Measurements from ENCODE around the gene PRAC1. TPM values are rescaled to one million over a fixed set of nuclear protein-coding genes. Genes with fewer than 3 reads are reported as not detected.

PRAC1 gene
- total and polyA plus RNA-seq, 10 of the 15 experiments (the other 5 are each of a cell fraction or from before 2014, with no cell fraction given) = not detected

DNA sequence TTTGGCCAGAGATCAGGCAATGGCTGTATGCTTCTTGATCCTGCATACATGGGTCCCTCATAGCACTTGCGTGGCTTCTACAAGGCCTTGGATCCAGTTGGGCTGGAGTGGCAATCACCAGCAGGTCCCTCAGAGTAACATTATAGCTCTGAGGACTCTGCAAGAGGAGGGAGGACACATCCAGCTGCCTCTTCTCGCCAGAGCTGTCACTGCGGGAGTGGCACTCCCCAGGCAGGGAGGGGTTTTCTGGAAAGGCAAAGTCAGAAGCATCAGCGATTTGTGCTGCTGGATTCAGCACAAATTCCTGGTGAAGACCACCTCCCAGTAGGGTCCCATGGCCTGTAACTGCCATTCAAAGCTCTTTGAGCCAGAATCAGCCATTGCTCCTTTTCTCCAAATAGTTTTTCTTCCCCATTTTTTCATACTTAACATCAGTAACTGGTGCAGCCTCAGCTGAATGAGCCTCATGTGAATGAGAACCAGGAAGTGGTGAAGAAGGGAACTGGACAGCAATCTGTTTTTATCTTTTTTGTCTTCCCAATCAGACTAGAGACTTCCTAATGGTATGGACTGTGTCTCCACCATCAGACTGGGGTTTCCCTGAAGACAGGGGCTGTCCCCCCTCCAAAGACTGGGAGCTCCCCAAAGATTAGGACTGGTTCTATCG, 46.8 kb upstream of the PRAC1 start:
- SMC1A ChIA-PET (ENCODE audit: uncharacterized antibody, unreplicated experiment) = interaction anchor here (0.6 to 1.4 kb wide), 5 partner anchors 12 to 117 kb away, joined by 3 to 5 read pairs (median 3); no protein-coding TSS in a partner anchor
- in situ Hi-C loops (cut with MboI) = no loop called here
- peak overlapping the region; percentile 38; the same call in 1 of the 2 replicates for H2AFZ ChIP-seq (ENCODE audit: control insufficient read depth, low read depth, low read length)

DNA sequence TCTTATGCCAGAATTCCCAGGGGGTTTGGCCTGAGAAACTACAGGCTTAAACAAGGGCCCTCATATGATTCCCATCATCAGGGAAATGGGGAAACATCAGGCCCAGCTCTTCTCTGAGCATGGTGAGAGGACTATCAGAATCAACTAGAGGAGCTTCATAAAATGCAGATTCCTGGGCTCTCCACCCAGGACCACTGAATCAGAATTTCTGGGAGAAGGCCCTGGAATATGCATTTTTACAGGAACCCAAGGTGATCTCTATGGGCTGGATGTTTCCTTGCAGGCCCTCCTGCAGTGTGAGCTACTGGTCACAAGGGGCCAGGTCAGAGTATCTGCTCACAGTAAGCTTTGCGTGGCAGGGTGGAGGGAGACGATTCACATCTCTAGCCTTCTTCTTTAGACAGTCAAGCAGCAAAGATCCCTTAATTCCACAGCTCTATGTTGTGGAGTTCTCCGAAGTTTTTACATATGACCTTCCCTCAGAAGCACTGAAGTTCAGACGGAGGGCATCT, 45.0 kb upstream of the PRAC1 start:
- Histone ChIP-seq H3K9ac (ENCODE audit: control insufficient read depth, insufficient read depth, low read length) (no peak overlapping the region), H3K4me3 (no peak overlapping the region), H3K27me3 (replicated peaks in 1 of 2; ENCODE audit: control insufficient read depth in 2 of 2, insufficient read depth in 2 of 2, low read length in 1 of 2) (peaks cover 0 to 3% of the 10 kb centered on the region in 2 experiments; a peak in 1 of 4 replicates), H3K9me3 (replicated peaks; ENCODE audit: control insufficient read depth, insufficient read depth, low read length) (no peaks in the 10 kb centered on the region), H3K4me1 (ENCODE audit: control insufficient read depth, insufficient read depth, low read length) (peaks cover 5% of the 10 kb centered on the region), H3K36me3 (ENCODE audit: control insufficient read depth in 2 of 2, insufficient read depth in 2 of 2, low read length in 1 of 2) (no peaks in the 10 kb centered on the region), H4K20me1 (ENCODE audit: control insufficient read depth, insufficient read depth) (no peaks in the 10 kb centered on the region), H3K4me2 (ENCODE audit: control insufficient read depth, insufficient read depth) (no peak overlapping the region), H3K79me2 (ENCODE audit: control insufficient read depth, insufficient read depth, low read length) (no peaks in the 10 kb centered on the region), H2AFZ (ENCODE audit: control insufficient read depth, low read depth, low read length) (no peak overlapping the region), H3K27ac (ENCODE audit: control insufficient read depth, insufficient read depth) (no peak overlapping the region)
- ChIA-PET POLR2A (no interaction called here), CTCF (interaction anchor here (0.6 to 3.0 kb wide), 5 partner anchors 44 to 131 kb away, joined by 3 to 10 read pairs (median 3); partner anchors contain the start of gene PRAC2), SMC1A (ENCODE audit: uncharacterized antibody, unreplicated experiment) (interaction anchor here (1.0 to 1.5 kb wide), 2 partner anchors 24 to 117 kb away, joined by 4 read pairs; no protein-coding TSS in a partner anchor), RAD21 (ENCODE audit: unreplicated experiment) (no interaction called here)
- FAIRE-seq (no peak), DNase-seq (ENCODE audit: low read depth, low spot score) (no peak), ATAC-seq (no peak)
- in situ Hi-C loops (cut with MboI) (no loop called here), intact Hi-C loops (cut with micrococcal nuclease; ENCODE audit: unreplicated experiment) (no loop called here)
- 36% methylated on average over 4 of the region's 4 CpGs for WGBS (ENCODE audit: insufficient coverage, insufficient replicate concordance, low lambda C conversion rate, missing lambda C conversion rate)
- no TSS peak for BruUV-seq (replicated peaks)
- TF ChIP-seq, protein P1, sequence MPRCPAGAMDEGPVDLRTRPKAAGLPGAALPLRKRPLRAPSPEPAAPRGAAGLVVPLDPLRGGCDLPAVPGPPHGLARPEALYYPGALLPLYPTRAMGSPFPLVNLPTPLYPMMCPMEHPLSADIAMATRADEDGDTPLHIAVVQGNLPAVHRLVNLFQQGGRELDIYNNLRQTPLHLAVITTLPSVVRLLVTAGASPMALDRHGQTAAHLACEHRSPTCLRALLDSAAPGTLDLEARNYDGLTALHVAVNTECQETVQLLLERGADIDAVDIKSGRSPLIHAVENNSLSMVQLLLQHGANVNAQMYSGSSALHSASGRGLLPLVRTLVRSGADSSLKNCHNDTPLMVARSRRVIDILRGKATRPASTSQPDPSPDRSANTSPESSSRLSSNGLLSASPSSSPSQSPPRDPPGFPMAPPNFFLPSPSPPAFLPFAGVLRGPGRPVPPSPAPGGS (IDR thresholded peaks at IDR 0.05; ENCODE audit: borderline replicate concordance, insufficient read depth, low read depth, low read length, poor library complexity, severe bottlenecking) = no peak
- TF ChIP-seq, protein P2, sequence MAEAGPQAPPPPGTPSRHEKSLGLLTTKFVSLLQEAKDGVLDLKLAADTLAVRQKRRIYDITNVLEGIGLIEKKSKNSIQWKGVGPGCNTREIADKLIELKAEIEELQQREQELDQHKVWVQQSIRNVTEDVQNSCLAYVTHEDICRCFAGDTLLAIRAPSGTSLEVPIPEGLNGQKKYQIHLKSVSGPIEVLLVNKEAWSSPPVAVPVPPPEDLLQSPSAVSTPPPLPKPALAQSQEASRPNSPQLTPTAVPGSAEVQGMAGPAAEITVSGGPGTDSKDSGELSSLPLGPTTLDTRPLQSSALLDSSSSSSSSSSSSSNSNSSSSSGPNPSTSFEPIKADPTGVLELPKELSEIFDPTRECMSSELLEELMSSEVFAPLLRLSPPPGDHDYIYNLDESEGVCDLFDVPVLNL (IDR thresholded peaks at IDR 0.05; ENCODE audit: low read depth, low read length) = no peak
- no peak for TF ChIP-seq ETV6 (conservative IDR thresholded peaks at IDR 0.05 in 1 of 2, IDR thresholded peaks at IDR 0.05 in 1 of 2; ENCODE audit: borderline replicate concordance in 1 of 2, low read depth in 1 of 2)
- TF ChIP-seq EP300 (IDR thresholded peaks at IDR 0.05; ENCODE audit: borderline replicate concordance in 1 of 2, control insufficient read depth in 1 of 2, low read depth in 2 of 2, low read length in 2 of 2) = no peak
- no peak for TF ChIP-seq EGR1 (IDR thresholded peaks at IDR 0.05; ENCODE audit: borderline replicate concordance in 1 of 2, low read depth in 2 of 2, low read length in 2 of 2)
- TF ChIP-seq EZH2 (IDR thresholded peaks at IDR 0.05; ENCODE audit: borderline replicate concordance, control insufficient read depth, low read depth, low read length) = no peak
- TF ChIP-seq MEF2A (IDR thresholded peaks at IDR 0.05; ENCODE audit: insufficient read depth, low read depth, low read length) = no peak
- TF ChIP-seq CEBPB (IDR thresholded peaks at IDR 0.05; ENCODE audit: borderline replicate concordance in 1 of 2, low read depth in 2 of 2, low read length in 2 of 2) = no peak

More for the DNA sequence above, 46.8 kb upstream of the PRAC1 start:
- intact Hi-C loops (cut with micrococcal nuclease; ENCODE audit: unreplicated experiment) = no loop called here
- no peak for DNase-seq (ENCODE audit: low read depth, low spot score)
- peaks cover 5% of the 10 kb centered on the region for H3K4me1 ChIP-seq (ENCODE audit: control insufficient read depth, insufficient read depth, low read length)
- H4K20me1 ChIP-seq (ENCODE audit: control insufficient read depth, insufficient read depth) = no peaks in the 10 kb centered on the region
- H3K9ac ChIP-seq (ENCODE audit: control insufficient read depth, insufficient read depth, low read length) = no peak overlapping the region
- no peak overlapping the region for H3K4me2 ChIP-seq (ENCODE audit: control insufficient read depth, insufficient read depth)
- BruUV-seq (replicated peaks) = no TSS peak
- H3K27ac ChIP-seq (ENCODE audit: control insufficient read depth, insufficient read depth) = no peak overlapping the region
- ChIA-PET CTCF (interaction anchor here (0.9 to 3.0 kb wide), 7 partner anchors 10 to 110 kb away, joined by 3 to 10 read pairs (median 4); no protein-coding TSS in a partner anchor), RAD21 (ENCODE audit: unreplicated experiment) (interaction anchor here (1.1 kb wide), 1 partner anchor 91 kb away, joined by 3 read pairs; no protein-coding TSS in a partner anchor), POLR2A (no interaction called here)
- no peak overlapping the region for H3K4me3 ChIP-seq
- 51% methylated on average over 5 of the region's 5 CpGs for WGBS (ENCODE audit: insufficient coverage, insufficient replicate concordance, low lambda C conversion rate, missing lambda C conversion rate)
- ATAC-seq = no peak
- no peaks in the 10 kb centered on the region for H3K36me3 ChIP-seq (ENCODE audit: control insufficient read depth in 2 of 2, insufficient read depth in 2 of 2, low read length in 1 of 2)
- FAIRE-seq = no peak
- H3K79me2 ChIP-seq (ENCODE audit: control insufficient read depth, insufficient read depth, low read length) = no peaks in the 10 kb centered on the region
- TF ChIP-seq TCF7 (IDR thresholded peaks at IDR 0.05; ENCODE audit: borderline replicate concordance) (no peak), SPI1 (IDR thresholded peaks at IDR 0.05; ENCODE audit: borderline replicate concordance, insufficient read depth, low read depth, low read length) (0 out of 2 replicates have a peak, but pooled peaks have one; percentile 8)
- H3K9me3 ChIP-seq (replicated peaks; ENCODE audit: control insufficient read depth, insufficient read depth, low read length) = no peaks in the 10 kb centered on the region
- H3K27me3 ChIP-seq (replicated peaks in 1 of 2; ENCODE audit: control insufficient read depth in 2 of 2, insufficient read depth in 2 of 2, low read length in 1 of 2) = peaks cover 0 to 1% of the 10 kb centered on the region in 2 experiments; a peak in 1 of 4 replicates

All from GM12878 (cell line).